ENCODE measurements around the gene HOXB2. TPM values are rescaled to one million over a fixed set of nuclear protein-coding genes. Genes with fewer than 3 reads are reported as not detected.
"Not testable (repeated sequence)": the region's sequence is repeated elsewhere in the genome, so short reads cannot be mapped to it uniquely, and the experiment has no call there.

Gene HOXB2
- polyA plus RNA-seq, 12 donors: 5.5 to 16.3 (median 11.9) TPM; not detected in 1

GRCh38 chr17:48520631-48521079 is 24.3 kb downstream of the HOXB2 start:
- DNase-seq: no peak

- no peak for DNase-seq
These were observed 25.5 kb downstream of the HOXB2 start for GRCh38 chr17:48519427-48519826.

- DNase-seq: no peak
These were observed 27.4 kb downstream of the HOXB2 start for GRCh38 chr17:48517478-48517877.

GRCh38 chr17:48515925-48516900 is 28.7 kb downstream of the HOXB2 start:
- DNase-seq: no peak

- DNase-seq: no peak
These were observed 30.4 kb downstream of the HOXB2 start for GRCh38 chr17:48514477-48514876.

DNA sequence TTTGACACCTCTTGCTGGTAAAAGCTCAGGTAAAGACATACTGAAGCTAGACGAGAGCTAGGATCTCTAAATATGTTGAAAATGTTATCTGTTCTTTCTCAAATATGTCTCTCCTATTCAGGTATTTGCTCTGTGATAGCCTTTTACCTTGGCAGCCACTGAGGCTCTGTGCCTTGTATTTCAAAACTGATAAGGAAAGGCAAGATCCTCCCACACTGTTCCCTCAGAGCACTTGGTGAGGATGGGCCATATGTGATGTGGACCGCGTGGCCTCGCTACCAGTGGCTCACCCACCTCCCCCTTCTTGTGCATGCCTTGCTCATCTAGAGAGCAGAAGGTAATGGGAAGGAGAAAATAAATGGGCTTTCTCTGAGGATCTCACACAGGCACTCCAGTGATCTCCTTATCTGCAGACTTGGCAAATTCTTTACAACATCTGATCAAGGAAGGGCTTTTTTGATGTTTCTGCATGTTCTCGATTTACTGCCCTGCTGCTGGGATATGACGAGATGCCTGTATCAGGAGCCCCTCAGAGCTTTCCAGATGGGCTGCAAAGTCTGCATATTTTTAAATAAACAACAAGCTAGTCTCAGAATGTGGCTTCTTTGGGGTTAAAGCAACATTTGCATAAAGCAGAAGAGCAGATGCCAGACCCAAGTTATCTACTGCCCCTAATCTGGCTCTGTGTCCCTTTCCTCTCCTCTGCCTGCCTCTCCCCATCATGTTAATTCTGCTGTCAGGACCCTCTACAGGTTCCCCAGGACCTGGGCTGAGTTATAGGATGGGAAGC is 31.0 kb downstream of the HOXB2 start:
- no peak for DNase-seq

GRCh38 chr17:48513097-48513496 is 31.8 kb downstream of the HOXB2 start:
- DNase-seq: no peak

- no peak for DNase-seq
These were observed 33.9 kb downstream of the HOXB2 start for GRCh38 chr17:48510761-48511604.

GRCh38 chr17:48510381-48510760 is 34.5 kb downstream of the HOXB2 start:
- DNase-seq: no peak

GRCh38 chr17:48509708-48510107 is 35.2 kb downstream of the HOXB2 start:
- not testable (repeated sequence) for DNase-seq

DNA sequence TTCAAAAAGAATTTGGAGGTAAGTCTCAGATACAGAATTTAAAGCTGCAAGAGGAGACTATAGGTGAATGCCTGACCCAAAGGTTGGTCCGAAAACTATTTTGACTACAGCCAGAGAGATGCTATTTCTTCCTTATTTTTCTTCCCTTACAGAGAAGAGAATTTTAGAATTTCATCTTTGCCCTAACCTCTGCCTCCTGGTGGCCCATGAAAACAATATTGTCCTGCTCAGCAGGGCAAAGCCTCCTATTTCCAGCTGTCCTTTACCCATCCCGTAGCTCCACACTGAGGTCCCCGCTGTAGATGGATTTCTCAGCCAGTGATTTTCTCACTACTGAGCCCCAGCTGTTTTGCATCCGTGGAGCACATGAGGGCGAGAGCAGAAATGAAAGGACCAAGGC is 38.7 kb downstream of the HOXB2 start:
- DNase-seq: no peak

GRCh38 chr17:48505788-48506187 is 39.1 kb downstream of the HOXB2 start:
- no peak for DNase-seq

- DNase-seq: no peak
These were observed 40.0 kb downstream of the HOXB2 start for GRCh38 chr17:48504953-48505352.

DNA sequence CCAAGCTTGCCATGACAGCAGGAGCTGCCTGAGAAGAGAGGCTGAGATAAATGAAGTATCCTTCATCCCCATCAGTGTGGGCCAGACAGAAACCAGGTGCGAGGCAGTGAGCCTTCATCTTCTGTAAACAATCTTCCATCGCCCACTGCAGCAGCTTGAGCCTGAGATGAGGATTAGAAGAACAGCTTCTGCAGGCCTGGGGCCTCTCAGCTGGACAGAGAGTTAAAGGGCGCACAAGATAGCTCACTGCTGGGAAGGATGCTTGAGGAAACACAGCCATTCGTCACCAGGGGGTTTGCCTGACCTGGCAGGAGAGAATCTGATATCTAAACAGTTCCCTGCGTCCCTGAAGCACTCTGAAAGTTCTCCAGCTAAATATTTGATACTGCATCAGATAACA is 41.2 kb downstream of the HOXB2 start:
- DNase-seq: no peak

- no peak for DNase-seq
These were observed 42.0 kb downstream of the HOXB2 start for GRCh38 chr17:48502901-48503300.

DNA sequence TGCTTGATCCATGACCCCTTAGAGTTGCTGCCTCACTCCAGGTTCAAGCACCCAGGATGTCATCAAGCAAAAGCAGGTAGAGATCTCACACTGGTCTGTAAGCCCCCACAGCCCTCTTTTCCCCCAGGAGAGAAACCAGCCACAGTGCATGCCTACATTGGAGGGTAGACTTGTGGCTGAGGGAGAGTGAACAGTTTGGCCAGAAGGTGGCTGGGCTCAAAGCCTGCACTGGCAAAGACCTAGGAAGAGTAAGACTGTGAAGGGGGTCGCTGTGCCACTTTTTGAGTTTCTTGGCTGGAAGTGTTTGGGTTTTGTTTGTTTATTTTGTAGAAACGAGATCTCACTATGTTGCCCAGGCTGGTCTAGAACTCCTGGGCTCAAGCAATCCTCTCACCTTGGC is 42.6 kb downstream of the HOXB2 start:
- no peak for DNase-seq

- peak; percentile 26 for DNase-seq
These were observed 44.2 kb downstream of the HOXB2 start for GRCh38 chr17:48500435-48501426.

- DNase-seq: no peak
These were observed 45.0 kb downstream of the HOXB2 start for GRCh38 chr17:48499735-48500434.

DNA sequence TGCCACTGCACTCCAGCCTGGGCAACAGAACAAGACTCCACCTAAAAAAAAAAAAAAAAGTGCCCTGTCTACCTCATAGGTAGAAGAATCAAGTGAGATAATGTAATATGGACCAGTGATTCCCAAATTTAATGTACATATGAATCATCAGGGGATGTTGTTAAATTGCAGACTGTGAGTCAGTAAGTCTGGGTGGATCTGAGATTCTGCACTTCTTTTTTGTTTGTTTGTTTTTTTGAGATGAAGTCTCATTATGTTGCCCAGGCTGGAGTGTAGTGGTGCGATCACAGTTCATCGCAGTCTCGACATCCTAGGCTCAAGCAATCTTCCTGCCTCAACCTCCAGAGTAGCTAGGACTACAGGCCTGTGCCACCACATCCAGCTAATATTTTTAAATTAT is 45.7 kb downstream of the HOXB2 start:
- DNase-seq: no peak

All from muscle of arm (tissue), 12 donors.